ENCODE results near the gene RGS17.

Gene RGS17

DNA sequence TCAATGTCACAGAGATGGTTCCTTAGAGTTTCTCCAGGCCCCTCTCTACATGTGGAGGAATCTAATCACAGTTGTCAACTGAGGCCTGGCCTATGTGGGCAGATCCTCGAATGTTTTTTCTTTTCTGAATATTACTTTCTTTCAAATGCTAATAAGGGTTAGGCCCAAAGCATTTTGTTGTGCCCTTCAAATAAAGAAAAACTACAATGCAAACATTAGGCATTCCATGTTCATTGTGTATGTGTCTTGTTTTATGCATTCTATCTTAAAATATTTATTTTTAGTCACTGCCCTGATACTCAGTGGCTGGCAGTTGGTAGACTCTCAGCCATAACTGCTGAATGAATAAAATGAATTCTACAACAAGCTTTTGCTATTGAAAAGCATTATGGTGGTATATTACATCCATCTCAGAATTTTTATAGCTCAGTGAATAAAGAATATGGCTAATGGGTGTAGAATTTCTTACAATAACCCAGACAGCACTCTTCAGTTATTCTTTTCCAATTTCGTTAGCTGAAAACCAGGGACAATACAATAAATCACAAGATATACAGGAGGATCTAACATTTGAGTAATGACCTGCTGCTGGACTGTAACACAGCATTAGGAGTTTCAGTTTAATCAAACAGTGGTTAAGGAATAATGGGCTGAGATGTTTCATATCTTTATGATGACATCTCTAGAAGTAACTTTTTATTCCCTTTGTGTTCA lies 28.3 kb downstream of the RGS17 start:
- DNase-seq (ENCODE audit: low read depth in 1 of 2, low spot score in 1 of 2) = no peak
- Histone ChIP-seq H3K27me3 (ENCODE audit: insufficient read depth, poor library complexity, severe bottlenecking) (no peaks in the 10 kb centered on the region), H3K27ac (replicated peaks) (no peak overlapping the region), H3K4me3 (replicated peaks; ENCODE audit: insufficient read depth, low read length) (no peak overlapping the region)
- TF ChIP-seq, protein P1, sequence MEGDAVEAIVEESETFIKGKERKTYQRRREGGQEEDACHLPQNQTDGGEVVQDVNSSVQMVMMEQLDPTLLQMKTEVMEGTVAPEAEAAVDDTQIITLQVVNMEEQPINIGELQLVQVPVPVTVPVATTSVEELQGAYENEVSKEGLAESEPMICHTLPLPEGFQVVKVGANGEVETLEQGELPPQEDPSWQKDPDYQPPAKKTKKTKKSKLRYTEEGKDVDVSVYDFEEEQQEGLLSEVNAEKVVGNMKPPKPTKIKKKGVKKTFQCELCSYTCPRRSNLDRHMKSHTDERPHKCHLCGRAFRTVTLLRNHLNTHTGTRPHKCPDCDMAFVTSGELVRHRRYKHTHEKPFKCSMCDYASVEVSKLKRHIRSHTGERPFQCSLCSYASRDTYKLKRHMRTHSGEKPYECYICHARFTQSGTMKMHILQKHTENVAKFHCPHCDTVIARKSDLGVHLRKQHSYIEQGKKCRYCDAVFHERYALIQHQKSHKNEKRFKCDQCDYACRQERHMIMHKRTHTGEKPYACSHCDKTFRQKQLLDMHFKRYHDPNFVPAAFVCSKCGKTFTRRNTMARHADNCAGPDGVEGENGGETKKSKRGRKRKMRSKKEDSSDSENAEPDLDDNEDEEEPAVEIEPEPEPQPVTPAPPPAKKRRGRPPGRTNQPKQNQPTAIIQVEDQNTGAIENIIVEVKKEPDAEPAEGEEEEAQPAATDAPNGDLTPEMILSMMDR (IDR thresholded peaks at IDR 0.05; ENCODE audit: insufficient read depth, low read length) = no peak
- TF ChIP-seq POLR2AphosphoS5 (IDR thresholded peaks at IDR 0.05; ENCODE audit: low read depth) = no peak
- TF ChIP-seq GABPA (IDR thresholded peaks at IDR 0.05; ENCODE audit: low read depth) = no peak
- TF ChIP-seq REST (IDR thresholded peaks at IDR 0.05; ENCODE audit: insufficient replicate concordance, low read depth) = no peak
- TF ChIP-seq SPI1 (IDR thresholded peaks at IDR 0.05; ENCODE audit: borderline replicate concordance, low read depth) = no peak

GRCh38 chr6:153101461-153101860 lies 29.6 kb downstream of the RGS17 start:
- TF ChIP-seq SPI1 (IDR thresholded peaks at IDR 0.05; ENCODE audit: borderline replicate concordance, low read depth) (no peak), GABPA (IDR thresholded peaks at IDR 0.05; ENCODE audit: low read depth) (no peak), POLR2AphosphoS5 (IDR thresholded peaks at IDR 0.05; ENCODE audit: low read depth) (no peak), REST (IDR thresholded peaks at IDR 0.05; ENCODE audit: insufficient replicate concordance, low read depth) (no peak)
- TF ChIP-seq, protein P1 (IDR thresholded peaks at IDR 0.05; ENCODE audit: insufficient read depth, low read length) = no peak
- Histone ChIP-seq H3K27ac (replicated peaks) (no peak overlapping the region), H3K4me3 (replicated peaks; ENCODE audit: insufficient read depth, low read length) (no peak overlapping the region), H3K27me3 (ENCODE audit: insufficient read depth, poor library complexity, severe bottlenecking) (no peaks in the 10 kb centered on the region)
- no peak for DNase-seq (ENCODE audit: low read depth in 1 of 2, low spot score in 1 of 2)

GRCh38 chr6:153099636-153100035 lies 31.4 kb downstream of the RGS17 start:
- DNase-seq (ENCODE audit: low read depth in 1 of 2, low spot score in 1 of 2) = no peak
- Histone ChIP-seq H3K27me3 (ENCODE audit: insufficient read depth, poor library complexity, severe bottlenecking) (no peaks in the 10 kb centered on the region), H3K27ac (replicated peaks) (no peak overlapping the region), H3K4me3 (replicated peaks; ENCODE audit: insufficient read depth, low read length) (no peak overlapping the region)
- no peak for TF ChIP-seq REST (IDR thresholded peaks at IDR 0.05; ENCODE audit: insufficient replicate concordance, low read depth)
- TF ChIP-seq GABPA (IDR thresholded peaks at IDR 0.05; ENCODE audit: low read depth) = no peak
- TF ChIP-seq, protein P1 (IDR thresholded peaks at IDR 0.05; ENCODE audit: insufficient read depth, low read length) = no peak
- no peak for TF ChIP-seq SPI1 (IDR thresholded peaks at IDR 0.05; ENCODE audit: borderline replicate concordance, low read depth)
- TF ChIP-seq POLR2AphosphoS5 (IDR thresholded peaks at IDR 0.05; ENCODE audit: low read depth) = no peak

Measured in HL-60 (cell line).